Epithelial cell of proximal tubule (primary cell): Measurements from ENCODE around the gene ZSCAN5B. TPM values are rescaled to one million over a fixed set of nuclear protein-coding genes. Genes with fewer than 3 reads are reported as not detected.

Source experiments
- DNase-seq: peaks from one replicate; pipeline ENCODE4 v3.0.0-alpha.2; 2011; ENCODE audit warnings: low read depth
- H3K4me3 ChIP-seq: 2 replicates; pipeline ENCODE4 v1.5.1; 2011; ENCODE audit warnings: low read depth, mild to moderate bottlenecking, low read length
- total RNA-seq: library from RNA; depleted of rRNA; stranded (reverse); fragments of >200 nt; gene quantifications from 2 replicates; pipeline ENCODE4 v1.2.3, GENCODE V29; 2015
- TF ChIP-seq, protein P1 (sequence below): conservative IDR thresholded peaks from 2 replicates; pipeline ENCODE4 v1.5.1; 2012; ENCODE audit warnings: low read depth, mild to moderate bottlenecking, low read length

Gene ZSCAN5B
- total RNA-seq, 1 donor from 2014 or later = not detected

DNA sequence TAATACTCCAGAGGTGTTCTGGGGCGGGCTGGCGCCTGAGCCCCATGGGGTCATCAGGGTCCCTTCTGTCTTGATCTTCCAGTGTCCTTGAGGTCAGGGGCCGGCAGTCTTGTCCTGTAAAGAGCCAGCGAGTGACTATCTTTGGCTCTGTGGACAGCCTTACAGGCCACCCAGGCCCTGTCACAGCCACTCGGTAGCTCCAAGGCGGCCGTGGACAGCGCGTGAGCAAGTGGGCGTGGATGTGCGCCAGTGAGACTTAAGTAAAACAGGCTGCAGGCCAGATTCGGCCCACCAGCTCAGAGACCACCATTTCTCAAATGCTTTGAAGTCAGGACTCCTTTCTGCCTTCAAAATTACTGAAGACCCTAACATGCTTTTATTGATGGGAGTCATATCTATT lies 52.8 kb downstream of the ZSCAN5B start:
- TF ChIP-seq, protein P1, sequence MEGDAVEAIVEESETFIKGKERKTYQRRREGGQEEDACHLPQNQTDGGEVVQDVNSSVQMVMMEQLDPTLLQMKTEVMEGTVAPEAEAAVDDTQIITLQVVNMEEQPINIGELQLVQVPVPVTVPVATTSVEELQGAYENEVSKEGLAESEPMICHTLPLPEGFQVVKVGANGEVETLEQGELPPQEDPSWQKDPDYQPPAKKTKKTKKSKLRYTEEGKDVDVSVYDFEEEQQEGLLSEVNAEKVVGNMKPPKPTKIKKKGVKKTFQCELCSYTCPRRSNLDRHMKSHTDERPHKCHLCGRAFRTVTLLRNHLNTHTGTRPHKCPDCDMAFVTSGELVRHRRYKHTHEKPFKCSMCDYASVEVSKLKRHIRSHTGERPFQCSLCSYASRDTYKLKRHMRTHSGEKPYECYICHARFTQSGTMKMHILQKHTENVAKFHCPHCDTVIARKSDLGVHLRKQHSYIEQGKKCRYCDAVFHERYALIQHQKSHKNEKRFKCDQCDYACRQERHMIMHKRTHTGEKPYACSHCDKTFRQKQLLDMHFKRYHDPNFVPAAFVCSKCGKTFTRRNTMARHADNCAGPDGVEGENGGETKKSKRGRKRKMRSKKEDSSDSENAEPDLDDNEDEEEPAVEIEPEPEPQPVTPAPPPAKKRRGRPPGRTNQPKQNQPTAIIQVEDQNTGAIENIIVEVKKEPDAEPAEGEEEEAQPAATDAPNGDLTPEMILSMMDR = no peak
- H3K4me3 ChIP-seq = no peak overlapping the region
- DNase-seq = no peak

DNA sequence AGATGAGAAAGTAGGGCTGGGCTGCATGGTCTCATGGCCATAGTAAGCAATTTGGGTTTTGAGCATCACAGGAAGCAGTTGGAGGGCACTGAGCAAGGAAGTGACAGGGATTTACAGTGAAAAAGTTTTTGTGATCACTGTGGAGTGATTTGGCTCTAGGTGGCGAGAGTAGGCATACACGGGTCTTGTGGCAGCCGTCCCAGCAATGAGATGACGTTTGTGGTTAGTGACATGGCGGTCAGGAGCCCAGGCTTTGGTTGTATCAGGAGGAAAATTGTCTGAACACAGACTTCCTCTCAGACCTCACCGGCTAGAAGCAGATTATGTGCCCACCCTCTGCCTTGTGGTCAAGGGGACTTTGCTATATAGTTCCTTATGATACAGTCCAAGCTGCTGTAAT lies 53.2 kb downstream of the ZSCAN5B start:
- TF ChIP-seq, protein P1 = no peak
- no peak overlapping the region for H3K4me3 ChIP-seq
- DNase-seq = no peak

DNA sequence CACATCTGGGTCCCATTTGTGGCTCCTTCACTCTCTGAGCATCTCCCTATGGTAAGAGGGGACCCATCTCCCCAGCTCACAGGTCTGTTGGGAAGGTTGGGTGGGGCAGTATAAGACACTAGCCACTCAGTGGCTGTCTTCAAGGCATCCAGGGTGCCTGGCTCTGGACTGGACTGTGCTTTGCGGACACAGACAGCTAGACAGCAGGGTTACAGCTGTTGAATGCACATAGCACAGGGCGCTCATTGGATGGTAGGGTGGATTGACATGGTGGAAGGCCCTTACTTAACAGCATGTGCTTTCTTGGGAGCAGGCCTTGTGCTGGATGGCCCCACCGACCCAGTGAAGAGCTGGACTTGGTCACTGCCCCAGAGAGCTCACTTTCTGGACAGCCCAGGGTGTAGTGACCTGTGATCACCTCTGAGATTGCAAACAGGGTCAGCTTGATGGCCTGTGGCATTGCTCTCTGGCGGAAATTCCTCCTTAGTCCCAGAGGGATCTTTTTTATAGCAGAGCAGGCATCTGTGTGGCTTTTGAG lies 54.6 kb downstream of the ZSCAN5B start:
- no peak overlapping the region for H3K4me3 ChIP-seq
- TF ChIP-seq, protein P1 = no peak
- DNase-seq = no peak

DNA sequence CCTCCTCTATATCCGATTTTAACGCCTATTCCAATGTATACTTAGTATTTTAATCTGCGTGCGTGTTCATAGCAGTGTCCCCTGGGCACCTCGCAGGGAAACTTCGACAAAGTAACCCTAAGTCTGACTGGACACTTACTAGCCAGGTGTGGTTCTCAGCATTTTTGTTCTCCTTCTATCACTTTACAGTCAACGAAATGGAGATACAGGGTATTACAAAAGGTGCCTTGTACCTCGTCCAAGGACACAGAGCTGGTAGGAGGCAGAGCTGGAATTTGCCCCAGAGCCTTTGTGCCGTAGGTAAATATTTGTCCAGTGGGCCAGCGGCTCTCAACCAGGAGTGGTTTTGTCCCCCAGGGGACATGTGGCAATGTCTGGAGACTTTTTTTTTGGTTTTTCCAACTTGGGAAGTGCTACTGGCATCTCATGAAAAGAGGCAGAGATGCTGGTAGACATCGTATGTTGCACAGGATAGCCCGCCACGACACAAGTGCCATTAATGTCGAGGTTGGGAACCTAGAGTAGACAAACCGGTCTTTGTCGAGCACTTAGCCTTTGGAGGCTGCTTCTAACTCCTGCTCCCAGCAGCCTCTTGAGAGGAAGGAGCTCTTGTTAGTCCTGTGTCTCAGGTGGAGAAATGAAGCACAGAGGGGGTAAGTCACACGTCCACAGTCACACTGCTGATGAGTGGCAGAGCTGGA lies 55.3 kb downstream of the ZSCAN5B start:
- DNase-seq = no peak

DNA sequence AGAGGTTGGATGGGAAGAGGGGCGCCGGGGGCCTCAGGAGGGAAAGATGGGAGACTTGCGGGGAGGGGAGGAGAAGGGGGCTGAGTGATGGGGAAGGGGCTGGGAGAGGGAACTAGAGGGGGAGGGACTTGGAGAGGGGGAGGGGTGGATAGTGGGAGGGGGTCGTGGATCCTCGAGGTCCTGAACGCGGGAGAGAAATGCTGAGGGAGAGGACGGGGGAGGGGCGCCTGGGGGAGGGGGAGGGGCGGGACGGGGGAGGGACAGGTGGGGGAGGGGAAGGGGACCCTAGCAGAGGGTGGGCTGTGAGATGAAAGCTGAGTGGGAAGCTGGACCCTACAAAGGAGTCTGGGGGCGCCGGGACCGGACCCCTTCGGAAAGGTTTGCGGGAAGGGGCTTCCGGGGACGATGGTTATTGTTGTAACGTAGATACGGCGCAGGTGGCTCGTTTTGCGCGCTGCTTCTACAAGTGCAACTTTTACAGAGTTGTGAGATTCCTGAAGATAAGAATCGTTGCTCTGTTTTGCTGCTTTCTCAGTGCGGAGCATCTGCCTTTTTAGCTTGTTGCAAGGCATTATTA lies 56.1 kb downstream of the ZSCAN5B start:
- peak overlapping the region; percentile 63 for H3K4me3 ChIP-seq
- TF ChIP-seq, protein P1 = no peak
- DNase-seq = no peak

More for the DNA sequence above, 55.3 kb downstream of the ZSCAN5B start:
- TF ChIP-seq, protein P1 = no peak
- peak overlapping the region; percentile 63 for H3K4me3 ChIP-seq

DNA sequence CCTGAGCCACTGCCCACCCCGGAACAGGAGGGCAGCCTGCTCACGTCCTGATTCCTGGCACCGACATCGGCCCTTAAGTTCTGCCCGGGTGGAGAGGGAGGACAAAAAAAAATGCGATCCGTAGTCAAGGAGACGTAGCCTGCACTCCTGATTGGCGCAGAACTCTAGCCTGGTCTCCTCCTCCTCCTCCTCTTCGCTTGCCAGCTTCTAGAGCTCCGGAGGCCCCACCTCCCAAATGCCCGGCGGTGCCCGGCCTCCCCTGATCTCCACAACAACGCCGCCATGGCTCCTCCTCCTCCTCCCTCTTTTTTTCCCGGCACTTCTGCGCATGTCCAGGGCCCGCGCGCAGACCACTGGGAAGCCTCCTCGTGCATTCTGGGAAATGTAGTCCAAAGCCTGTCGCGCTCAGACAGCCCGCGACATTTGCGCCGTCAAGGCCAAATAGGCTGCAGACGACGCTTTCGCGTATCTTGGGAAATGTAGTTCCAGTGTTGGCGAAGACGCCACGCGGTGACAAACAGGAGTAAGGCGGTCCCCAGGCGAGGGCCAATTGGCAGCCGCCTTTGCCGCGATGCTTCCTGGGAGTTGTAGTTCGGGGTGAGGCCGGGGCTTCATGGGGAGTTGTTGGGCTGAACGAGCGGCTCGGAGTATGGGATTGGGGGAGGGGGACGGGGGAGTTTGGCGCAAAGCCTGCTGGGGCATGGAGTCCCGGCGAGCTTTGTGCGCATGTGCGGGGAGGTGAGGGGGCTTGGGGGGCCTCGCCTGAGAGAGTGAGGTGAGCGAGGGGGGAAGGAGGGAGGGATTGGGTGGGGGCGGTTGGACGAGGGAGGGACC lies 56.8 kb downstream of the ZSCAN5B start, which contains the start of gene ZNF444:
TSS of gene ZNF444 (plus strand) at position 705 of the 834 bp plus-strand sequence. CDS start 5,625 bp downstream, outside the sequence.
- H3K4me3 ChIP-seq = peak within 1 kb of the TSS; percentile 63
- TF ChIP-seq, protein P1 = no peak
- DNase-seq = peak; percentile 91
